HCT116 (cell line): ENCODE data around the gene ASAP3. TPM values are rescaled to one million over a fixed set of nuclear protein-coding genes. Genes with fewer than 3 reads are reported as not detected.

Experiments used
- ATAC-seq: fragments of 200-7000 bp; cut with Tn5 transposase; 2 replicates; pipeline ENCODE4 v1.9.1; 2020; ENCODE audit warnings: mild to moderate bottlenecking, moderate library complexity
- BruUV-seq: library from RNA; stranded (reverse); fragments of 400-500 nt; replicated peaks from 2 replicates; lab custom pipeline; 2021; lab: Mats Ljungman, UMichigan
- CTCF ChIA-PET: fragments of 300-600 bp; sonication (Branson Sonifier 250); formaldehyde crosslinking; loops from one replicate; lab custom pipeline; 2021; ENCODE audit warnings: antibody characterized with exemption; lab: Charles Lee
- POLR2A ChIA-PET: fragments of 300-600, 350-600 bp; sonication (Branson Sonifier 250); formaldehyde crosslinking; loops from one replicate; lab custom pipeline; 2021; ENCODE audit warnings: antibody characterized with exemption; lab: Charles Lee
- RAD21 ChIA-PET, 2 experiments: fragments of 300-600 bp; sonication (Branson Sonifier 250); formaldehyde crosslinking; loops; one replicate each; lab custom pipeline; 2023; ENCODE audit warnings: low total read pairs in 2 of 2; ENCODE audit not compliant: uncharacterized antibody in 2 of 2, unreplicated experiment in 2 of 2, low non-redundant PET in 1 of 2; lab: Charles Lee
- DNase-seq: peaks from one replicate; pipeline ENCODE4 v3.0.0-alpha.2; 2010; ENCODE audit warnings: low read depth, low spot score
- H2AFZ ChIP-seq: fragments of 200-600 bp; shearing (Covaris generic), sonication (generic); 2 replicates; pipeline ENCODE4 v1.6.1; 2017; ENCODE audit warnings: low read depth, mixed run types, mixed read lengths, antibody characterized with exemption, low read length; ENCODE audit not compliant: poor library complexity, severe bottlenecking
- H3K27ac ChIP-seq: 2 replicates; pipeline ENCODE4 v1.5.1; 2012; ENCODE audit warnings: low read depth, low read length
- H3K27me3 ChIP-seq: fragments of 200-600 bp; sonication (generic); 2 replicates; pipeline ENCODE4 v1.6.1; 2016; ENCODE audit warnings: mixed run types, low read length, mixed read lengths; ENCODE audit not compliant: insufficient read depth
- H3K36me3 ChIP-seq, 2 experiments: fragments of 200-500 bp in 1 of 2; fragments of 200-600 bp in 1 of 2; sonication (Bioruptor generic) in 1 of 2; sonication (generic) in 1 of 2; 2 replicates each; pipeline versions ENCODE4 v1.5.1 to v1.6.1; 2014 to 2016; ENCODE audit warnings: low read length in 2 of 2, inconsistent platforms in 1 of 2, mixed read lengths in 1 of 2, mixed run types in 1 of 2; ENCODE audit not compliant: insufficient read depth in 2 of 2, control insufficient read depth in 1 of 2
- H3K4me1 ChIP-seq, 2 experiments: fragments of 200-600 bp in 1 of 2; sonication (generic) in 1 of 2; 2 replicates each; pipeline versions ENCODE4 v1.5.1 to v1.6.1; 2012 to 2017; ENCODE audit warnings: low read length in 2 of 2, inconsistent platforms in 1 of 2, mild to moderate bottlenecking in 1 of 2, mixed read lengths in 1 of 2, mixed run types in 1 of 2, moderate library complexity in 1 of 2; ENCODE audit not compliant: insufficient read depth in 2 of 2, control insufficient read depth in 1 of 2
- H3K4me2 ChIP-seq: fragments of 200-600 bp; sonication (generic); 2 replicates; pipeline ENCODE4 v1.6.1; 2017; ENCODE audit warnings: mixed run types, low read length, mixed read lengths
- H3K4me3 ChIP-seq, 2 experiments: fragments of 200-600 bp in 1 of 2; sonication (generic) in 1 of 2; replicated peaks in 1 of 2; 2 replicates each; pipeline ENCODE4 v1.5.1; 2011 to 2016; ENCODE audit warnings: low read length in 2 of 2, control low read depth in 1 of 2, low read depth in 1 of 2, mild to moderate bottlenecking in 1 of 2, mixed read lengths in 1 of 2, mixed run types in 1 of 2
- H3K79me2 ChIP-seq: fragments of 200-600 bp; sonication (generic); 2 replicates; pipeline ENCODE4 v1.6.1; 2017; ENCODE audit warnings: mild to moderate bottlenecking, mixed run types, low read length, moderate library complexity, mixed read lengths; ENCODE audit not compliant: insufficient read depth
- H3K9ac ChIP-seq: fragments of 200-600 bp; sonication (generic); 2 replicates; pipeline ENCODE4 v1.6.1; 2016; ENCODE audit warnings: low read length, mixed read lengths
- H3K9me2 ChIP-seq: fragments of 200-600 bp; sonication (generic), shearing (Covaris generic); 2 replicates; pipeline ENCODE4 v1.6.1; 2017; ENCODE audit warnings: mixed run types, mild to moderate bottlenecking, moderate library complexity; ENCODE audit not compliant: insufficient read depth
- H3K9me3 ChIP-seq, 2 experiments: fragments of 200-500 bp in 1 of 2; fragments of 200-600 bp in 1 of 2; sonication (Bioruptor generic) in 1 of 2; sonication (generic) in 1 of 2; 2 replicates each; pipeline ENCODE4 v1.6.1; 2014 to 2017; ENCODE audit warnings: low read length in 2 of 2, mixed read lengths in 2 of 2, inconsistent platforms in 1 of 2, low read depth in 1 of 2, mild to moderate bottlenecking in 1 of 2, mixed run types in 1 of 2, moderate library complexity in 1 of 2; ENCODE audit not compliant: control insufficient read depth in 1 of 2, insufficient read depth in 1 of 2
- H4K20me1 ChIP-seq: fragments of 200-600 bp; sonication (generic), shearing (Covaris generic); 2 replicates; pipeline ENCODE4 v1.6.1; 2017; ENCODE audit warnings: mixed run types, mild to moderate bottlenecking, moderate library complexity; ENCODE audit not compliant: insufficient read depth
- CBX3 ChIP-seq: IDR thresholded peaks from 2 replicates; pipeline ENCODE4 v1.6.1; 2012; ENCODE audit warnings: low read depth
- CEBPB ChIP-seq: IDR thresholded peaks from 2 replicates; pipeline ENCODE4 v1.6.1; 2012; ENCODE audit warnings: low read depth
- ELF1 ChIP-seq: IDR thresholded peaks from 2 replicates; pipeline ENCODE4 v1.6.1; 2012; ENCODE audit warnings: low read depth, borderline replicate concordance
- EZH2 ChIP-seq: fragments of 200-600 bp; sonication (generic); IDR thresholded peaks from 2 replicates; pipeline ENCODE4 v1.6.1; 2017; ENCODE audit warnings: antibody characterized with exemption, mixed run types
- EZH2phosphoT487 ChIP-seq: fragments of 200-600 bp; IDR thresholded peaks from 2 replicates; pipeline ENCODE4 v1.6.1; 2018; ENCODE audit warnings: antibody characterized with exemption, borderline replicate concordance
- FOSL1 ChIP-seq: IDR thresholded peaks from 2 replicates; pipeline ENCODE4 v1.6.1; 2012; ENCODE audit warnings: low read depth
- JUND ChIP-seq: IDR thresholded peaks from 2 replicates; pipeline ENCODE4 v1.6.1; 2012
- POLR2AphosphoS5 ChIP-seq: IDR thresholded peaks from 2 replicates; pipeline ENCODE4 v1.6.1; 2011; ENCODE audit warnings: mild to moderate bottlenecking, low read depth, low read length, moderate library complexity
- RAD21 ChIP-seq: IDR thresholded peaks from 2 replicates; pipeline ENCODE4 v1.6.1; 2012; ENCODE audit warnings: low read depth, mild to moderate bottlenecking
- SIN3A ChIP-seq: IDR thresholded peaks from 2 replicates; pipeline ENCODE4 v1.6.1; 2012; ENCODE audit warnings: low read depth
- SP1 ChIP-seq: IDR thresholded peaks from 2 replicates; pipeline ENCODE4 v1.6.1; 2012; ENCODE audit warnings: low read depth
- SRF ChIP-seq: IDR thresholded peaks from 2 replicates; pipeline ENCODE4 v1.6.1; 2012; ENCODE audit warnings: low read depth
- YY1 ChIP-seq: IDR thresholded peaks from 2 replicates; pipeline ENCODE4 v1.6.1; 2011; ENCODE audit warnings: low read length, low read depth, moderate library complexity, mild to moderate bottlenecking; ENCODE audit not compliant: insufficient replicate concordance; ENCODE audit errors: extremely low read depth
- intact Hi-C: fragments of 100-400 bp; cut with micrococcal nuclease; formaldehyde crosslinking; loops from 2 replicates; pipeline ENCODE4 v1.10.0; 2022
- total RNA-seq: library from RNA; stranded (reverse); gene quantifications from one replicate; pipeline ENCODE4 v1.2.1, GENCODE V29; 2021; ENCODE audit not compliant: unreplicated experiment
- TF ChIP-seq, protein P1 (sequence below): IDR thresholded peaks from 2 replicates; pipeline ENCODE4 v1.6.1; 2012; ENCODE audit warnings: low read depth
- TF ChIP-seq, protein P2 (sequence below): IDR thresholded peaks from 2 replicates; pipeline ENCODE4 v1.6.1; 2011; ENCODE audit warnings: mild to moderate bottlenecking, low read length, moderate library complexity; ENCODE audit not compliant: insufficient replicate concordance; ENCODE audit errors: extremely low read depth

Gene ASAP3
- total RNA-seq, 1 experiment from 2014 or later = 19.7 TPM

DNA sequence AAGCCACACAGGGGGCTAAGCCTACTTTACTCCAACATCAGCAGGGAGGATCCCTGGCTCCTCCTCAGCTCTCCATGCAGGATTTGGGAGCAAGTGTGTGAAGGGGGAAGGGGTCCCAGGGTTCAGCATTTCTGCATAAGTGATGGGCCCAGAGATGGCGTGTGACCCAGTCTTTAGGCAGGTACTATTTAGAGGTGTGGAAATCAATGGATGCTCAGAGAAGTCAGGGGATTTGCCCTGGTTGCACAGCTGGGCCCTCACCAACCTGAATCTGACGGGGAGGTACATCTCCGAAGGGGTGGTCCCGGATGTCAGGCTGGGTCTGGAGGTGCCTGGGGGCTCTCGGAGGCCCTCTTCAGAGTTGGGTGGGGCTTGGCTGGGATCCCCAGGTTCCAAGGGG lies 52.5 kb downstream of the ASAP3 start:
- no peaks in the 10 kb centered on the region for H3K36me3 ChIP-seq
- no peak overlapping the region for H3K27ac ChIP-seq
- ChIA-PET CTCF (no interaction called here), RAD21 (no interaction called here), POLR2A (no interaction called here)
- H3K4me2 ChIP-seq = no peak overlapping the region
- ATAC-seq (no peak), DNase-seq (no peak)
- no peak overlapping the region for H3K4me3 ChIP-seq
- H2AFZ ChIP-seq = no peak overlapping the region
- no peaks in the 10 kb centered on the region for H3K27me3 ChIP-seq
- no peaks in the 10 kb centered on the region for H3K79me2 ChIP-seq
- intact Hi-C loops = no loop called here
- no peaks in the 10 kb centered on the region for H4K20me1 ChIP-seq
- no peaks in the 10 kb centered on the region for H3K9me2 ChIP-seq
- BruUV-seq = no TSS peak
- no peak overlapping the region for H3K9ac ChIP-seq
- no peaks in the 10 kb centered on the region for H3K9me3 ChIP-seq
- TF ChIP-seq, protein P1, sequence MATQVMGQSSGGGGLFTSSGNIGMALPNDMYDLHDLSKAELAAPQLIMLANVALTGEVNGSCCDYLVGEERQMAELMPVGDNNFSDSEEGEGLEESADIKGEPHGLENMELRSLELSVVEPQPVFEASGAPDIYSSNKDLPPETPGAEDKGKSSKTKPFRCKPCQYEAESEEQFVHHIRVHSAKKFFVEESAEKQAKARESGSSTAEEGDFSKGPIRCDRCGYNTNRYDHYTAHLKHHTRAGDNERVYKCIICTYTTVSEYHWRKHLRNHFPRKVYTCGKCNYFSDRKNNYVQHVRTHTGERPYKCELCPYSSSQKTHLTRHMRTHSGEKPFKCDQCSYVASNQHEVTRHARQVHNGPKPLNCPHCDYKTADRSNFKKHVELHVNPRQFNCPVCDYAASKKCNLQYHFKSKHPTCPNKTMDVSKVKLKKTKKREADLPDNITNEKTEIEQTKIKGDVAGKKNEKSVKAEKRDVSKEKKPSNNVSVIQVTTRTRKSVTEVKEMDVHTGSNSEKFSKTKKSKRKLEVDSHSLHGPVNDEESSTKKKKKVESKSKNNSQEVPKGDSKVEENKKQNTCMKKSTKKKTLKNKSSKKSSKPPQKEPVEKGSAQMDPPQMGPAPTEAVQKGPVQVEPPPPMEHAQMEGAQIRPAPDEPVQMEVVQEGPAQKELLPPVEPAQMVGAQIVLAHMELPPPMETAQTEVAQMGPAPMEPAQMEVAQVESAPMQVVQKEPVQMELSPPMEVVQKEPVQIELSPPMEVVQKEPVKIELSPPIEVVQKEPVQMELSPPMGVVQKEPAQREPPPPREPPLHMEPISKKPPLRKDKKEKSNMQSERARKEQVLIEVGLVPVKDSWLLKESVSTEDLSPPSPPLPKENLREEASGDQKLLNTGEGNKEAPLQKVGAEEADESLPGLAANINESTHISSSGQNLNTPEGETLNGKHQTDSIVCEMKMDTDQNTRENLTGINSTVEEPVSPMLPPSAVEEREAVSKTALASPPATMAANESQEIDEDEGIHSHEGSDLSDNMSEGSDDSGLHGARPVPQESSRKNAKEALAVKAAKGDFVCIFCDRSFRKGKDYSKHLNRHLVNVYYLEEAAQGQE = no peak
- TF ChIP-seq RAD21 (no peak), EZH2phosphoT487 (no peak), SRF (no peak), FOSL1 (no peak), JUND (no peak), POLR2AphosphoS5 (no peak), ELF1 (no peak), SIN3A (no peak), SP1 (no peak), CBX3 (no peak), CEBPB (no peak), EZH2 (no peak), YY1 (no peak)
- TF ChIP-seq, protein P2, sequence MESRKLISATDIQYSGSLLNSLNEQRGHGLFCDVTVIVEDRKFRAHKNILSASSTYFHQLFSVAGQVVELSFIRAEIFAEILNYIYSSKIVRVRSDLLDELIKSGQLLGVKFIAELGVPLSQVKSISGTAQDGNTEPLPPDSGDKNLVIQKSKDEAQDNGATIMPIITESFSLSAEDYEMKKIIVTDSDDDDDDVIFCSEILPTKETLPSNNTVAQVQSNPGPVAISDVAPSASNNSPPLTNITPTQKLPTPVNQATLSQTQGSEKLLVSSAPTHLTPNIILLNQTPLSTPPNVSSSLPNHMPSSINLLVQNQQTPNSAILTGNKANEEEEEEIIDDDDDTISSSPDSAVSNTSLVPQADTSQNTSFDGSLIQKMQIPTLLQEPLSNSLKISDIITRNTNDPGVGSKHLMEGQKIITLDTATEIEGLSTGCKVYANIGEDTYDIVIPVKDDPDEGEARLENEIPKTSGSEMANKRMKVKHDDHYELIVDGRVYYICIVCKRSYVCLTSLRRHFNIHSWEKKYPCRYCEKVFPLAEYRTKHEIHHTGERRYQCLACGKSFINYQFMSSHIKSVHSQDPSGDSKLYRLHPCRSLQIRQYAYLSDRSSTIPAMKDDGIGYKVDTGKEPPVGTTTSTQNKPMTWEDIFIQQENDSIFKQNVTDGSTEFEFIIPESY = no peak
- H3K4me1 ChIP-seq = peaks cover 2 to 5% of the 10 kb centered on the region in 2 experiments; a peak in 3 of 4 replicates
